ENCODE results near the gene LIPE.

The LIPE gene

GRCh38 chr19:42353341-42354015 is 73.7 kb downstream of the LIPE start:
- no peak for DNase-seq (ENCODE audit: low read depth in 2 of 2)

DNA sequence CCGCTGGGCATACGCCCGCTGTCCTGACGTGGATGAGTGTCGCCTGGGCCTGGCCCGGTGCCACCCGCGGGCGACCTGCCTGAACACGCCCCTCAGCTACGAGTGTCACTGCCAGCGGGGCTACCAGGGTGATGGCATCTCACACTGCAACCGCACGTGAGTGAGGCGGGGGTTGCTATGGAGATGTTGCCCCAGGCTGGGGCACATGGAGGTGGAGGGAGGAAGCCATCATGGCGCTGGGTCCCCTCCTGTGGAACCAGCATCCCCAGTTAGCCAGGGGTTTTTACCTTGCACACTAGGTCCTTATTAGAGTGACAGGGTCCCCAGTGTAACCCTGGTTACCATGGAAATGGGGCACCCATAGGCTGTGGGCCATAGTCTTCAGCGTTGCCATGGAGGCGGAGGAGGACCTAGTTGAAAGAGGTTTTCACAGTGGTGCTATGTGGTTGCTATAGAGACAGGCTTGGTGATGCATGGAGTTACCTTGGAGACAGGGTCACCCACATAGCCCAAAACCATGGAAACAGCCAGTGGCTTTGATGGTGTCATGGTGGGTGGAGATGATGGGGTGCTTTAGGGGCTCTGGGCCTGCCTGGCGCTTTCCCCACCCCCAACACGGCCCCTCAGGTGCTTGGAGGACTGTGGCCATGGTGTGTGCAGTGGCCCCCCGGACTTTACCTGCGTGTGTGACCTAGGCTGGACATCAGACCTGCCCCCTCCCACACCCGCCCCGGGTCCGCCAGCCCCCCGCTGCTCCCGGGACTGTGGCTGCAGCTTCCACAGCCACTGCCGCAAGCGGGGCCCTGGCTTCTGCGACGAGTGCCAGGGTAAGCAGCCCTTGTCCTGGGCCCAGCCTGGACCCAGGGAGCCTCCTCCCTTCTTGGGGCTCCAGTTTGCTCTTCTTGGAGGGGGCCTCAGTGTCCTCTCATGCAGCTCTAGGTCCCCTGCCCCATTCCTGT is 74.6 kb downstream of the LIPE start:
- no peak for DNase-seq (ENCODE audit: low read depth in 2 of 2)

All from fibroblast of skin of left biceps (primary cell).